KMS-11 (cell line): ENCODE results near the gene IDE.

Source experiments
- H2AFZ ChIP-seq: fragments of 200-600 bp; sonication (generic); 2 replicates; pipeline ENCODE4 v1.6.1; 2016; ENCODE audit warnings: antibody characterized with exemption, mixed run types, low read depth
- H3K27ac ChIP-seq: fragments of 200-600 bp; sonication (generic); 2 replicates; pipeline ENCODE4 v1.6.1; 2016; ENCODE audit warnings: mild to moderate bottlenecking, mixed run types
- H3K27me3 ChIP-seq: fragments of 200-600 bp; sonication (generic); 2 replicates; pipeline ENCODE4 v1.6.1; 2017; ENCODE audit warnings: mild to moderate bottlenecking, low read depth, mixed run types, moderate library complexity; ENCODE audit not compliant: insufficient read depth
- H3K36me3 ChIP-seq: fragments of 200-600 bp; sonication (generic); 2 replicates; pipeline ENCODE4 v1.6.1; 2017; ENCODE audit warnings: mild to moderate bottlenecking, mixed run types; ENCODE audit not compliant: insufficient read depth
- H3K4me1 ChIP-seq: fragments of 200-600 bp; sonication (generic); 2 replicates; pipeline ENCODE4 v1.6.1; 2016; ENCODE audit warnings: mild to moderate bottlenecking, low read depth, mixed run types; ENCODE audit not compliant: poor library complexity, severe bottlenecking
- H3K4me2 ChIP-seq: fragments of 200-600 bp; sonication (generic); 2 replicates; pipeline ENCODE4 v1.7.0; 2016; ENCODE audit warnings: mild to moderate bottlenecking, mixed run types
- H3K4me3 ChIP-seq: fragments of 200-600 bp; sonication (generic); IDR thresholded peaks from 2 replicates; pipeline ENCODE4 v1.6.1; 2017; ENCODE audit warnings: low read depth, low read length, mixed read lengths; ENCODE audit not compliant: insufficient read depth
- H3K79me2 ChIP-seq: fragments of 200-600 bp; sonication (generic); 2 replicates; pipeline ENCODE4 v1.6.1; 2016; ENCODE audit warnings: low read depth, mixed run types; ENCODE audit not compliant: insufficient read depth
- H3K9ac ChIP-seq: fragments of 200-600 bp; sonication (generic); 2 replicates; pipeline ENCODE4 v1.6.1; 2016; ENCODE audit warnings: mild to moderate bottlenecking, mixed run types
- H4K20me1 ChIP-seq: fragments of 200-600 bp; sonication (generic); 2 replicates; pipeline ENCODE4 v1.6.1; 2016; ENCODE audit warnings: mild to moderate bottlenecking, mixed run types; ENCODE audit not compliant: insufficient read depth
- TF ChIP-seq, protein P1 (sequence below): fragments of 200-600 bp; sonication (generic); conservative IDR thresholded peaks from 2 replicates; pipeline ENCODE4 v1.6.1; 2017; ENCODE audit warnings: low read depth, mild to moderate bottlenecking, antibody characterized with exemption, low read length, moderate library complexity, mixed read lengths

Gene IDE

DNA sequence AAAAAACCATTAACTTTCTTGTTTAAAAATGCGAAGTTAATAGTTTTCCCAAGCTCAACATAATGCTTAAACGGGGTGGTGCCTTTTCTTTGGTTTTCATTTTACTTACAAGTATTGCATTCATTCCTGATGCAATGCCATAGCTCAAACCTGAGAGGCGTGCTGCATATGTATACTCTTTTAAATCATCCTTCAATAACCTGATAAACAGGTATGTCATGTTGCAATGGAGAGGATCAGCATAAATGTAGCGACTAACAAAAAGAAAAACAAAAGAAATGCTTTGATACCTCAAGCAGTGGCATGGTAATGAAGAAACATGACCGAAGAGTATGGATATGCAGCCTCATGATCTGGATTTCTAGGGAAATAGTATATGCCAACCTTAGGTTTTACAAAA lies 95.4 kb downstream of the IDE start:
- Histone ChIP-seq H3K9ac (no peak overlapping the region), H3K4me1 (no peaks in the 10 kb centered on the region), H3K4me3 (no peak overlapping the region), H3K4me2 (no peak overlapping the region), H3K36me3 (0 out of 2 replicates have a peak, but pooled peaks cover 4% of the 10 kb centered on the region), H3K27ac (no peak overlapping the region), H3K79me2 (no peaks in the 10 kb centered on the region), H2AFZ (no peak overlapping the region), H4K20me1 (no peaks in the 10 kb centered on the region), H3K27me3 (no peaks in the 10 kb centered on the region)
- TF ChIP-seq, protein P1, sequence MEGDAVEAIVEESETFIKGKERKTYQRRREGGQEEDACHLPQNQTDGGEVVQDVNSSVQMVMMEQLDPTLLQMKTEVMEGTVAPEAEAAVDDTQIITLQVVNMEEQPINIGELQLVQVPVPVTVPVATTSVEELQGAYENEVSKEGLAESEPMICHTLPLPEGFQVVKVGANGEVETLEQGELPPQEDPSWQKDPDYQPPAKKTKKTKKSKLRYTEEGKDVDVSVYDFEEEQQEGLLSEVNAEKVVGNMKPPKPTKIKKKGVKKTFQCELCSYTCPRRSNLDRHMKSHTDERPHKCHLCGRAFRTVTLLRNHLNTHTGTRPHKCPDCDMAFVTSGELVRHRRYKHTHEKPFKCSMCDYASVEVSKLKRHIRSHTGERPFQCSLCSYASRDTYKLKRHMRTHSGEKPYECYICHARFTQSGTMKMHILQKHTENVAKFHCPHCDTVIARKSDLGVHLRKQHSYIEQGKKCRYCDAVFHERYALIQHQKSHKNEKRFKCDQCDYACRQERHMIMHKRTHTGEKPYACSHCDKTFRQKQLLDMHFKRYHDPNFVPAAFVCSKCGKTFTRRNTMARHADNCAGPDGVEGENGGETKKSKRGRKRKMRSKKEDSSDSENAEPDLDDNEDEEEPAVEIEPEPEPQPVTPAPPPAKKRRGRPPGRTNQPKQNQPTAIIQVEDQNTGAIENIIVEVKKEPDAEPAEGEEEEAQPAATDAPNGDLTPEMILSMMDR, result no peak

DNA sequence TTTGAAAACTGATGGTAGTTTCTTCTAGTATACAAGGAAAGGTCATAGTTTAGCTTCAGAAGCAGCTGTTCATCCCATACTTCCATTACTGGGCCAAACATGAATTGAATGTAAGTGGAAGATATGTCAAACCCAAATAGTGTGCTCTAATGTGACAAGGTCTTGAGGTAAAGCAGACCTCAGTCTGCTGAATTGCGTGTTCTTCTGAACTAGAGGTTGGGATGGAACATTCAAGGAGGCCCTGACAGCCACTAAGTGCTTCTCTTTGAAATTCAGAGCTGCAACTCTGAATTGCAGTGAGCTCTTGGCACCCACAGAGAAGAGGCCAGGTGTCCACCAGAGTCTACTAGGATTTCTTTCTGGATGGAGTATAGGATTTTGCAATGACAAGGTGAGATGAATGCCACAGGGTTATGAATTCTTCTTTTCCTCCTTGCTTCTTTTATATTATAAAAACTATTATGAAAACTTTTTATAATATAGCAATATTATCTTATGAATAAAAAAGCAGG lies 98.5 kb downstream of the IDE start:
- no peaks in the 10 kb centered on the region for H3K27me3 ChIP-seq
- H2AFZ ChIP-seq, result no peak overlapping the region
- H3K79me2 ChIP-seq, result no peaks in the 10 kb centered on the region
- TF ChIP-seq, protein P1, result no peak
- H3K9ac ChIP-seq, result no peak overlapping the region
- no peaks in the 10 kb centered on the region for H4K20me1 ChIP-seq
- H3K36me3 ChIP-seq, result peaks cover 4% of the 10 kb centered on the region; the same call in 1 of the 2 replicates
- H3K4me2 ChIP-seq, result no peak overlapping the region
- no peak overlapping the region for H3K27ac ChIP-seq
- no peaks in the 10 kb centered on the region for H3K4me1 ChIP-seq
- no peak overlapping the region for H3K4me3 ChIP-seq

DNA sequence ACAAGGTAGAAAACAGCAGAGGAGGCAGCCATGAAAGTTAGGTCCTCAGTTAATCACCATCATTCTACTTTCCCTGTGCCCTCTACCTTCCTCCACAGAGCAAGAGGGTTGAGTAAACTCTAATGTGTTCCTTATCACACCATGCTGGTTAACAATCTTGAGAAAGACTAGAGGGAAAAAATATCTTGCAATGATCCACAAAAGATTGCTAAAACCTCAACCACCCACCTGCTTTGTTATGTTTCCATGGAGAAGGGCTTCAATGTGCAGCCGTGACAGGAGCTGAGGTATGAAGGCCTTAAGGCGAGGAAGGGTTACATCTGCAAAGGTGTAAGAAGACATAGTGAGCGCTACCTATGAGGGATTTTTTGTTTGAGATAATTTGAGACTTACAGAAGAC lies 103.9 kb downstream of the IDE start:
- H4K20me1 ChIP-seq, result no peaks in the 10 kb centered on the region
- no peak overlapping the region for H3K9ac ChIP-seq
- no peaks in the 10 kb centered on the region; the same call in 1 of the 2 replicates for H3K36me3 ChIP-seq
- TF ChIP-seq, protein P1, result no peak
- no peaks in the 10 kb centered on the region for H3K4me1 ChIP-seq
- no peak overlapping the region for H2AFZ ChIP-seq
- H3K4me3 ChIP-seq, result no peak overlapping the region
- H3K79me2 ChIP-seq, result no peaks in the 10 kb centered on the region
- H3K4me2 ChIP-seq, result no peak overlapping the region
- H3K27me3 ChIP-seq, result no peaks in the 10 kb centered on the region
- H3K27ac ChIP-seq, result no peak overlapping the region

DNA sequence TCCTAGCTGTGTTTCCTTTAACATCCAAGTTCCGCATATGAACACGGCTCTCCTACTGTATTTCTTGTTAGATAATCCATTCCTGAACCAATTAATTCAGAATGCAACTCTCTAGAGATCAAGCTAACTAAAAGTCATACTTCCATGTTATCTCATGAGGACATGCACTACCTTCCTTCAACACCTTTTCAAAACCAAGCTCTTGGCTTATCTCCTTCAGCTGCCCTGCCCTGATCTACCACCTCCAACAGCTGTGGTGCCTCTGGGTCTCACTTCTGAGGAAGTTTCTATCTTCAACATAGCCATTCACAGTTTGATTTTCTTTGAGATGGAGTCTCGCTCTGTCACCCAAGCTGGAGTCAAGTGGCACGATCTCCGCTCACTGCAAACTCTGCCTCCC lies 109.5 kb downstream of the IDE start:
- Histone ChIP-seq H3K36me3 (no peaks in the 10 kb centered on the region; the same call in 1 of the 2 replicates), H3K4me1 (peaks cover 12% of the 10 kb centered on the region), H3K4me2 (no peak overlapping the region), H3K27ac (no peak overlapping the region), H4K20me1 (no peaks in the 10 kb centered on the region), H3K79me2 (no peaks in the 10 kb centered on the region), H3K27me3 (no peaks in the 10 kb centered on the region), H2AFZ (no peak overlapping the region), H3K9ac (no peak overlapping the region), H3K4me3 (no peak overlapping the region)
- TF ChIP-seq, protein P1, result no peak
